ENCODE results near the gene LAMC2. TPM values are rescaled to one million over a fixed set of nuclear protein-coding genes. Genes with fewer than 3 reads are reported as not detected.
"Not testable (repeated sequence)": the region's sequence is repeated elsewhere in the genome, so short reads cannot be mapped to it uniquely, and the experiment has no call there.

The LAMC2 gene
- total RNA-seq, 2 donors from 2014 or later: not detected

DNA sequence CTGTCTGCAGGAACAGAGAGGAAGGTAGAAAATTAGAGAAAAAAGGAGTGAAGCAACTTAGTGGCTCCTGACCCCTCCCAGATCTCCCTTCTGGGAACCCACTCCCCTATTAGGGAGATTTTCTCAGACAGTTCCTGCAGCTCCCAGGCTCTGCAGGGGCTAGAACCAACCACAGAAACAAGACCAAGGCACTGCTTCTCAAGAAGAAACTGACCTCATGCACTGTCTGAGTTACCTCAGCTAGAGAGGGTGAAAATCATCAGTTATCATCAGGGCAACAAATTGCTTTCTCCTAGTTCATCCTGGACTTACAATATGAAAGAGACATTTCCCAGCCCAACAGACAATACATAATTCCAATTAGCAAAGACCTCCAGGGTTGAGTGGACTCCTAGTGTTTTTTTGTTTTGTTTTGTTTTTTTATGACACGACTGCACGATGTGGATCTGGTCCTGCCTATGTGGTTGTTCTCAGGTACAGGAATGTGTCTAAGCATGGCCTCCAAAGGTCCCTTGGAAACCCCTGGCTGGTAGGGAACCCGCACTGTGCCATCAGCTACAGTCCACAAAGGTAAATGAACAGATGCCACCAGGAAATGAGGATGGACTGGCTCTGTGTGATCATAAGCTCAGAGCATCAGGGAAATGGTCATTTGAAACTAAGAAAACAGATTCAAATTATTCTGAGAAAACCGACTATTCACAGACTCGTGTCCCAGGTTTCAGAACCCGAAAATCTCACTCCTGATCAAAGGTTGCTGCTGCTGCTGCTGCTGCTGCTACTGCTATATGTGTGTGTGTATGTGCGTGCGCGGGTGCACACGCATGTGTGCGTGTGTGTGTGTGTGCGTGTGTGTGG, 65.3 kb downstream of the LAMC2 start:
- DNase-seq (ENCODE audit: low spot score) (no peak), ATAC-seq (no peak)
- Mint-ChIP-seq H3K36me3 (no peaks in the 10 kb centered on the region), H3K9me3 (no peaks in the 10 kb centered on the region), H3K4me3 (no peak overlapping the region), H3K4me1 (ENCODE audit: low read depth in 2 of 2) (no peaks in the 10 kb centered on the region), H3K27me3 (peaks cover 8 to 33% of the 10 kb centered on the region in 2 donors), H3K27ac (no peak overlapping the region)

GRCh38 chr1:183251959-183252450, 65.9 kb downstream of the LAMC2 start:
- no peak overlapping the region for H3K4me3 Mint-ChIP-seq
- DNase-seq (ENCODE audit: low spot score): no peak
- no peak overlapping the region for H3K27ac Mint-ChIP-seq
- H3K27me3 Mint-ChIP-seq: peaks cover 8 to 31% of the 10 kb centered on the region in 2 donors
- no peaks in the 10 kb centered on the region for H3K36me3 Mint-ChIP-seq
- peak; percentile 6 to 36 for ATAC-seq
- no peaks in the 10 kb centered on the region for H3K4me1 Mint-ChIP-seq (ENCODE audit: low read depth in 2 of 2)
- no peaks in the 10 kb centered on the region for H3K9me3 Mint-ChIP-seq

- DNase-seq (ENCODE audit: low spot score) (no peak), ATAC-seq (no peak)
- Mint-ChIP-seq H3K4me3 (no peak overlapping the region), H3K36me3 (no peaks in the 10 kb centered on the region), H3K27ac (no peak overlapping the region), H3K9me3 (no peaks in the 10 kb centered on the region), H3K27me3 (peaks cover 12 to 28% of the 10 kb centered on the region in 2 donors), H3K4me1 (ENCODE audit: low read depth in 2 of 2) (no peaks in the 10 kb centered on the region)
Observed at GRCh38 chr1:183255073-183255472, 69.0 kb downstream of the LAMC2 start.

DNA sequence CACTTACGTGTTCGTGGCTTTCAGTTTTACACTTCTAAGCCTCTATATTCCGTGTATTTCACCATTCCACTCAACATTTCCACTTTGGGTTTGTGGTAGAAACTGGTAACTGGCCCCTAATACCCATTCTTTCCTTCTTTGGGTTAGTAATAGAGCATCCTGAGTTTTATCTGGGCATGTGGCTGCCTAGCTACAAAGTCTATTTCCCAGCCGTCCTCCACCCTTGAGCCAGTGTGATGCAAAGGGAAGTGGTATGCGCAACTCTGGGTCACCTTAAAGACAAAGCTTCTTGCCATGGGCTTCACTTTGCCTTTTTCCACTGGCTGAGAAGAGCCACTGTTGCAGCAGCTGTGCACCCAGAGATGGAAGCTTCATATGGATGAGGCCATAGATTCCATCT, 73.9 kb downstream of the LAMC2 start:
- peaks cover 12 to 45% of the 10 kb centered on the region in 2 donors for H3K27me3 Mint-ChIP-seq
- no peaks in the 10 kb centered on the region for H3K9me3 Mint-ChIP-seq
- no peak overlapping the region for H3K27ac Mint-ChIP-seq

DNA sequence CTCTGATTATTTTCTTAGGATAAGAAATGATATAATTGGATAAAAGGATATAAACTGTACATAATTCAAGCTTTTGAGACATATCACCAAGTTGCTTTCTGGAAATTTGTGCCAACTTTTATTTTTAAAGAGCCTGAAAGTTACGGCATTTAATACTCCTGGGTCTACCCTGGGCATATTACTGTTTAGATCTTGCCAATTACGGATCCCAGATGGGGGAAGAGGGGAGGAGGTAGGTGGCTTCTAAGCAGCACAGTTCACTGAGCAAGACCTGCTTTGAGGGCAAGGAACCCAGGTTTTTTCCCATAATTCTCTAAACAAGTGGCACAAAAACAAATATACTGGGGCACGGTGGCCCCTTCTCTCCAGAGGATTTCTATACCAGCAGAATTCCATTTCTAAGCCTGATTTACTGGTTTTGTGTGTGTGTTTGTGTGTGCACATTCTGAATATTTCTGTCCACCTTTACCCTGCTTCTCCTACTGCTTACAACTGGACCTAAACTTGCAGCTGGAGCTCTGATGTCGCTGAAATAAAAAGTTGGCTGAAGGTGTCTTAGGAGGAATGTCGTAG, 76.7 kb downstream of the LAMC2 start:
- Mint-ChIP-seq H3K4me1 (ENCODE audit: low read depth in 2 of 2) (no peaks in the 10 kb centered on the region), H3K36me3 (no peaks in the 10 kb centered on the region), H3K27me3 (peaks cover 18 to 58% of the 10 kb centered on the region in 2 donors), H3K27ac (no peak overlapping the region), H3K4me3 (no peak overlapping the region), H3K9me3 (no peaks in the 10 kb centered on the region)
- DNase-seq (ENCODE audit: low spot score) (no peak), ATAC-seq (no peak)

More for the DNA sequence above, 73.9 kb downstream of the LAMC2 start:
- Mint-ChIP-seq H3K4me1 (ENCODE audit: low read depth in 2 of 2) (no peaks in the 10 kb centered on the region), H3K36me3 (no peaks in the 10 kb centered on the region), H3K4me3 (no peak overlapping the region)
- DNase-seq (ENCODE audit: low spot score): no peak
- no peak for ATAC-seq

GRCh38 chr1:183263886-183264602, 78.0 kb downstream of the LAMC2 start:
- Mint-ChIP-seq H3K27me3 (peaks cover 15 to 53% of the 10 kb centered on the region in 2 donors), H3K4me1 (ENCODE audit: low read depth in 2 of 2) (no peaks in the 10 kb centered on the region), H3K36me3 (no peaks in the 10 kb centered on the region), H3K27ac (no peak overlapping the region), H3K9me3 (no peaks in the 10 kb centered on the region), H3K4me3 (no peak overlapping the region)
- no peak for ATAC-seq
- no peak for DNase-seq (ENCODE audit: low spot score)

GRCh38 chr1:183267646-183268431, 81.8 kb downstream of the LAMC2 start:
- Mint-ChIP-seq H3K4me1 (ENCODE audit: low read depth in 2 of 2) (no peaks in the 10 kb centered on the region), H3K27me3 (peaks cover 15 to 44% of the 10 kb centered on the region in 2 donors), H3K27ac (no peak overlapping the region), H3K36me3 (no peaks in the 10 kb centered on the region), H3K4me3 (no peak overlapping the region), H3K9me3 (no peaks in the 10 kb centered on the region)
- DNase-seq (ENCODE audit: low spot score) (no peak), ATAC-seq (no peak)

GRCh38 chr1:183270541-183271141, 84.6 kb downstream of the LAMC2 start:
- Mint-ChIP-seq H3K36me3 (no peaks in the 10 kb centered on the region), H3K4me3 (no peak overlapping the region), H3K27me3 (peaks cover 8 to 21% of the 10 kb centered on the region in 2 donors), H3K9me3 (no peaks in the 10 kb centered on the region), H3K4me1 (ENCODE audit: low read depth in 2 of 2) (no peaks in the 10 kb centered on the region), H3K27ac (no peak overlapping the region)
- ATAC-seq (no peak), DNase-seq (ENCODE audit: low spot score) (no peak)

GRCh38 chr1:183272390-183272848, 86.4 kb downstream of the LAMC2 start:
- Mint-ChIP-seq H3K9me3 (no peaks in the 10 kb centered on the region), H3K27ac (no peak overlapping the region), H3K27me3 (peaks cover 4 to 11% of the 10 kb centered on the region in 2 donors), H3K4me3 (no peak overlapping the region), H3K4me1 (ENCODE audit: low read depth in 2 of 2) (no peaks in the 10 kb centered on the region), H3K36me3 (no peaks in the 10 kb centered on the region)
- no peak for DNase-seq (ENCODE audit: low spot score)
- ATAC-seq: no peak

- DNase-seq (ENCODE audit: low spot score): no peak
- H3K27me3 Mint-ChIP-seq: peaks cover 4 to 9% of the 10 kb centered on the region in 2 donors
- H3K9me3 Mint-ChIP-seq: no peaks in the 10 kb centered on the region
- ATAC-seq: no peak
- H3K36me3 Mint-ChIP-seq: no peaks in the 10 kb centered on the region
- H3K27ac Mint-ChIP-seq: no peak overlapping the region
- H3K4me1 Mint-ChIP-seq (ENCODE audit: low read depth in 2 of 2): no peaks in the 10 kb centered on the region
- H3K4me3 Mint-ChIP-seq: no peak overlapping the region
Observed at GRCh38 chr1:183273300-183273699, 87.2 kb downstream of the LAMC2 start.

- not testable (repeated sequence) for ATAC-seq; H3K27ac Mint-ChIP-seq; H3K4me3 Mint-ChIP-seq; DNase-seq (ENCODE audit: low spot score); H3K36me3 Mint-ChIP-seq; H3K9me3 Mint-ChIP-seq; H3K27me3 Mint-ChIP-seq; H3K4me1 Mint-ChIP-seq (ENCODE audit: low read depth in 2 of 2)
Observed at GRCh38 chr1:183273984-183274383, 87.9 kb downstream of the LAMC2 start.

GRCh38 chr1:183274836-183275235, 88.8 kb downstream of the LAMC2 start:
- DNase-seq (ENCODE audit: low spot score): no peak
- no peak overlapping the region for H3K4me3 Mint-ChIP-seq
- H3K27ac Mint-ChIP-seq: no peak overlapping the region
- H3K4me1 Mint-ChIP-seq (ENCODE audit: low read depth in 2 of 2): peaks cover 0 to 2% of the 10 kb centered on the region in 2 donors
- no peak for ATAC-seq
- H3K27me3 Mint-ChIP-seq: peaks cover 2 to 7% of the 10 kb centered on the region in 2 donors
- no peaks in the 10 kb centered on the region for H3K36me3 Mint-ChIP-seq
- H3K9me3 Mint-ChIP-seq: no peaks in the 10 kb centered on the region

GRCh38 chr1:183275322-183275721, 89.3 kb downstream of the LAMC2 start:
- Mint-ChIP-seq H3K9me3 (no peaks in the 10 kb centered on the region), H3K4me1 (ENCODE audit: low read depth in 2 of 2) (peaks cover 0 to 2% of the 10 kb centered on the region in 2 donors), H3K4me3 (no peak overlapping the region), H3K27ac (no peak overlapping the region), H3K27me3 (peaks cover 2 to 7% of the 10 kb centered on the region in 2 donors), H3K36me3 (no peaks in the 10 kb centered on the region)
- ATAC-seq (no peak), DNase-seq (ENCODE audit: low spot score) (no peak)
